ENCODE measurements around the gene EGR4.

Gene EGR4

DNA sequence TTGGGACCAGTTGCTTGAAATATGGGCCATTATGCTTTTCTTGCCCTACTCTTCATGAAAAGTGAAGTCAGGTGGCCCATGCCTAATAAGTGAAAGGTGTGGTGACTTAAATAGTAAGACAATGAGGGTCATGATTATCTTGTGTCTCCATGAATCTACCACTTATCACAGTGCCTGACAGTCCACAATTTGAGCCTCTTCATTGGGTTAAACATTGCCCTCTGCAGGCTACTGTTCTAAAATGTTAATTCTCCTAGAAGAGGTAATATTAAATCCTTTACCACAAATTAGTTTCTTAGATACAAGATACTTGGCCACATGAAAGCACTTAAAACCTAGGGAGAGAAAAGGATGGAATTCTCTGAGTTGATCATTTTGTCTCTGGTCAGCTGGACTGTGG is 4.0 kb downstream of the EGR4 start:
- no peak for DNase-seq

DNA sequence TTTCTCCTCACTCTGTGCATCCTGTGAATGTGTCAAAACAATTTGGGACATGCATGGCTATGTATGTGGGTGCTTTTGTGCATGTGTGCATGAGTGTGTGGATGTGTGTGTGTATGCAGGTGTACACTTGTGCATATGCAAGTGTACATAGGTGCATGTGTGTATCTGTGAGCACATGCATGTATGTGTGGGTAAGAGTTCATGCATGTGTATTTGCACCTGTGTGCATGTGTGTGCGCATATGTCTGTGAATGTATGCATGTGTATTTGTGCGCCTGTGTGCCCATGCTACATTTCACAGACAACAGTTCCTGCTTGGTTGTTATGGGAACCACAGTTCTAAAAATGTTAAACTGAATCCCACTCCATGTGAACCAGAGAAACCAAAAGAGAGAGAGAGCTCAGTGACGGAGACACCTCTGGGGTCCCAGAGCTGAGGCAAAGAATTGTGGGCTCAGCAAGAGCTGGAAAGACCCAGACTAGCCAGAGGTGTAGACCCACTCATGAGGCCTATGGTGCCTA is 7.2 kb downstream of the EGR4 start:
- DNase-seq: no peak

DNA sequence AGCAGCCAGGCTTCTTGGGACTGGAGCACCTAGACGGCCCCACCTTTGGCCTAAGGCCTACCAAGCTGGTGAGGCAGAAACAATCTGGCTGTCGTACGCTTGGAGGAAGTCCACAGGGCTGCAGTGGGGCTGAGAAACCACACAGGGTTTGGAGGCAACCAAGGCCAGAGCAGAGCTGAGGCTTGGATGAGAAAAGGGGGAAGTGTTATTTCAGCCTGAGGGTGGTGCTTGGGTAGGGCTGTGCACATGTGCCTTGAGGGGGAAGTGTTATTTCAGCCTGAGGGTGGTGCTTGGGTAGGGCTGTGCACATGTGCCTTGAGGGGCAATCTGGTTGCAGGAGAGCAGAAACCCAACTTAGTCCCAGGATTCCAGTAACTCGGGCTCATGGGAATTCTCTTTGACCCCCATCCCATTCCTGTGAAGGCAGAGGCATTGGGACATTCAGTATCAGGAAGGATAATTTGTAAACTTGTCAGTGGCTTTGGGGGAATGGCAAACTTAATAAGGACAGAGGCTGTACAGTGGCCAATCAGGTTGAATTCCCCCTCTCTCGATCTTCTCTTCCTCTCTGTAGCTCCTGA is 8.1 kb downstream of the EGR4 start:
- no peak for DNase-seq

DNA sequence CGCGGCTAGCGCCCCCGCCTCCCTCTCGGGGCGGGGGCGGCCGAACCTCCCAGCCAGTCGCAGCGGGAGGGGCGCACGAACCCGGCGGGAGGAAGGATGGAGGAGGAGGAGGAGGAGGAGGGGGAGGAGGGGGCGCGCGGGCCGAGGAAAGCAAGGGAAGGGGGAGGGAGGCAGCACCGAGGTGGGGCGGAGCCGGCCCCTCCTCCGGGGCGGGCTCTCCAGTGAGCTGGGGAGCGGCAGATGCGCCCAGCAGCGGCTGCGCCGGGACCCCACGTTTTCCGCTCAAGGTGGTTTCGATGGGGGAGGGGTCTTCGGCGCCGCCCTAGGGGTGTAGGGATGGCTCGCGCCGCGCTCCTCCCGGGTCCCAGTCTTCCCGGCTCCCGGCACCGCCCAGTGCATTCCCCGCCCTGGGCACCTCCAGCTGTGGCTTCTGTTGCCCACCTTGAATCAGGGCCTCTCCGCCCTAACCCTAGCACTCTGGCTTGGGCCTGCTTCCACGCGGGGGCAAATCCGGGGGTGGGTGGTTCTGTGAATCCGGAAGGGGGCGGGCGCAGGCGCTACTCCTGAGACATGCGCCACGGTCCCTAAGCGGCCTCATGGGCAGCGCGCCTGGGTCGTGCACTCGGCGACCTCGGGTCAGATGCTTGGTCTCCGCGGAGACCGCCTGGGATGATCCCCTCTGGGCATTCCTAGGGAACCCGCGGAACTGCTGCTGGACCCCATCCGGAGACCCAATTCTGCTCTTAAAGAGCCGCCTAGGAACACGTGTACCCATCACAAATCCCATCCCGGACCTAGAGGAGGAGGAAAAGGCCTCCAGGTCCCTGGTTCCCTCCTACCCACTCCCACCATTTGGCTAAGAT is 8.8 kb downstream of the EGR4 start, which contains the start of gene FBXO41:
TSS of gene FBXO41 (minus strand) at position 183 of the 863 bp plus-strand sequence. CDS start 14,848 bp downstream, outside the sequence.
- peak; percentile 87 for DNase-seq

DNA sequence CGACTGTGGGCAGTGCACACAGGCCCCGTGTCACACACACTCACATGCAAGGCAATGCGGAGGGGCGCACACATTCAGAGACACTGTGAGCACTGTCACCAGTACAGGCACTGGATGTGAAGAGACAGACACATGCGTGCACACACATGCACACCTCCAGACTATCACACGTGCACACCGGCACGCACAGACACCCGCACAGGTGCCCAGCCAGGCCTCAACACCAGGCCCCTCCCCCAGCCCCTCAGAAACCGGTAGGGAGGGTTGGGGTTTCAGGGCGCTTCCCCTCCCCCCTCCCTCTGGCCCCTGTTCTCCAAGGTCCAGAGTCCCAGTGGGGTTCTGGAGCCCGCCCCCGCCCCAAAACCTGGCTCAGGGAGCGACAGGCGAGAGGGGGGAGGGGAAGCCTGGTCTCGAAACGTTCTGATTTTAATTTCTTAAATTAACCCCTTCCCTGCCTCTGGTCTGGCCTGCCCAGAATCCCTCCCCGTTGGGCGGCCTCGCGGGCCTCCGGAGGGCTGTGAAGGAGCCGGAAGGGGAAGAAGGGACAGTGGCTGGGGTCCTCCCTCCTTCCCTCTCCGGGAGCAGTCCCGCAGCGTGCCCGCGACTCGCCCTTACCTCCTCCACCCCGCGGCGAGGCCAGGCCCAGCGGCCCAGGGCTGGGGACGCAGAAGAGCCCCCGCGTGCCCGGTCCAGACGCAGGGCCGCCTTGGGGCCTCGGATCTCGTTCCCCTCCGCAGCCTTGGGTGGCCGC is 9.6 kb downstream of the EGR4 start:
- peak; percentile 66 for DNase-seq

DNA sequence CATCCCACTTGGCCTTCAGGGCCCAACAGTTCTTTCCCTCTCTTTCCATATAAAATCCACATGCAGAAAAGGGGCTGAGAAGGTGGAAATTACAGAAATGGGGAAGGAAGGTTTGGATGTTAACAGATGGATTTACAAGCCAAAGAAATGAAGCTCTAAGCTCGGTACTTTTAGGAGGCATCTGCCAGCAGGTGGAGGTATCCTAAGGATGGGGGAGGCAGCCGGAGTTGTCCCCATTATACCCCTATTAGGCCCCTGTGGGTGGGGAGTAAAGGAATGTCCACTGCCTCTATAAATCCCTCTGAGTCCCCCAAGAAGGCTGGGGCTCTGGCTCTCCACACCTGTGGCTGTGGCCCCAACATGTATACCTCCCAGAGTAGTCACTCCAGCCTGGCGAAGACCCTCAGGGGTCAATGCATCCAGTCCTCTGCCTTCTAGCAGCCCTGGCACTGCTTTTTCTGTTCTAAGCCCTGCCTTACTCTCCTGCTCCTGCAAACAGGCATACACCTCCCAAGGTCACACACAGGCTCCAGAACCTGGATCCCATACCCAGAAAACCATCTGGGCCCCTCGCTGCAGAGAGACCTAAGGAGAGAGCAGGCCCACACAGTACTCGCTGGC is 10.3 kb downstream of the EGR4 start:
- no peak for DNase-seq

DNA sequence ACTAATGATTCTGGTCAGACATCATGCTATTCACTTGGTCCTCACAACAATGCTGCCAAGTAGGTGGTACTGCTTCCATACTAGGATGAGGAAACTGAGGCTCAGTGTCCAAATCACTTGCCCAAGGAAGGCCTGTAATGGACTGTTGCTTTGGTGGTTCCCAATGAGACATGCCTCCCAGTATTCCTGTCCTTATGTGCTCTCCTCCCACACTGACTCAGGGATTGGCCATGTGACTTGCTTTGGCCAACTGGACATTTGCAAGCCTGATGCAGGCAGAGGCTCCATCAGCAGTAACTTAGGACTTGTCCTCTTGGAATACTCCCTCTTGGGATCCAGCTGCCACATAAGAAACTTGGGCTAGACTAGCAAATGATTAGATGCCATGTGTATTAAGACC is 12.1 kb downstream of the EGR4 start:
- DNase-seq: no peak

DNA sequence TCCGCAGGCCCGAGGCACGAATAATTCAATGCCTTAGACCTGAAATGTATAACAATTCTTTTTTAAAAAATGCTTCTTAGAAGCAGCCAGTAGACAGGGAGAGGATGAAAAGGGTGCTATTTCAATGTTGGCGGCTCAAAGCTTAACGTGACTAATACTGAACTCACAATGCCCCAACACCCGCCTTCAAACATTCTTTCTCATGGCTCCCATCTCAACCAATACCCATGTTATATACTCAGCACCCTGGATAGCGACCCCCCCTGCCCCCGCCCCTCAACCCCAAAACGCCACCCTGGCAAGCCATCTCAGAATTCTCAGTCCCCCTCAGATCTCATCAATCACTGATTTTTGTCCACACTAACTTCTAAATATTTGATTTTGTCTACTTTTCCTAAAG is 13.5 kb downstream of the EGR4 start:
- DNase-seq: no peak

DNA sequence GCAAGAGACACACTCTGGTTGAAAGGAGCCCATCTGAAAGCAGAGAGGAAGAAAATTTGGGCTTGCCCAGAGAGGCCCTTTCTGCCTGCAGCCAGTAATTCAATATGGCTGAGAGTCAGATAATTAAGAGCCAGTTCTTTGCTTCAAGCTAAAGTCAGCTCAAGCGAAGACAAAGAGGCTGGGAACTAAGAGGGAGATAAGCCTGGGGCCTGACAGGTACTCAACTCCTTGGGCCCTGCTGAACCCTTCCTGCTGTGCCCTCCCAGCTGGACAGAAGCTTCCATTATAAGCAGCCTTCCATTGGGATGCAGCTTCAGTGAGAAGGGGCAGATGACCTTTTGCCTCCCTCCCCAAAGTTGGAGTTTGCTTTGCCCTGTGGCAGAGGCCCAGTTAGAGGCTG is 21.1 kb downstream of the EGR4 start:
- DNase-seq: no peak

DNA sequence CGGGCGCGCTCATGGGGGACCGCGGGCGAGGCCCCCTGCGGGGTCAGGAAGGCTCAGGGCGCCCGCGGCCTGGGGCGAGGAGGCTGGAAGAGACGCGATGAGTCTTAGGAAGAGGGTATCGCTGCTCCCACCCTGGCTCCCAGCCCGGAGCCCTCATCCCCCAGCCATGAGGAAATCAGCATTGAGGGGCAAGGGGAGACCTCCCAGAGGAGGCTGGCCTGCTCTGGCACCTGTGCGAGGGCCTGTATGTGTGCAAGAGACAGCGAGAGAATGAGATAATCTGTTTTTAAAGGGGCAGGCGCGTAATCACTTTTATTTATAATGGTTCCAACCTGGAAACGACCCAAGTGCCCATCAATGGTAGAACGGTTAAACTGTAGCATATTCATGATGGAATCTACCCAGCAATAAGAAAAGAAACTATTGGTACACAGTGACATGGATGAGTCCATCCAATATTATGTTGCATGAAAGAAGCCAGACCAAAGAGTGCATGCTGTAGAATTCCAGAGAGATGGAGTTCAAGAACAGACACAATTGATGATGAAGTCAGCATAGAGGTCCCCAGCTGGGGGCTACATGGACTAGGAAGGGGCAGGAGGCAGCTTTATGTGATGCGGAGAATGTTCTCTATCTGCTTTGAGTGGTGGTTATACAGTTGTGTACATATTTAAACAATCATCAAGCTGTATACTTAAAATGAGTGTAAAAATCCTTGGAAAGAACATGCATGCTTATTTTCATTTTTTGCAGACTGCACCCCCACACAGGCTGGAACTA is 23.5 kb downstream of the EGR4 start:
- no peak for DNase-seq

DNA sequence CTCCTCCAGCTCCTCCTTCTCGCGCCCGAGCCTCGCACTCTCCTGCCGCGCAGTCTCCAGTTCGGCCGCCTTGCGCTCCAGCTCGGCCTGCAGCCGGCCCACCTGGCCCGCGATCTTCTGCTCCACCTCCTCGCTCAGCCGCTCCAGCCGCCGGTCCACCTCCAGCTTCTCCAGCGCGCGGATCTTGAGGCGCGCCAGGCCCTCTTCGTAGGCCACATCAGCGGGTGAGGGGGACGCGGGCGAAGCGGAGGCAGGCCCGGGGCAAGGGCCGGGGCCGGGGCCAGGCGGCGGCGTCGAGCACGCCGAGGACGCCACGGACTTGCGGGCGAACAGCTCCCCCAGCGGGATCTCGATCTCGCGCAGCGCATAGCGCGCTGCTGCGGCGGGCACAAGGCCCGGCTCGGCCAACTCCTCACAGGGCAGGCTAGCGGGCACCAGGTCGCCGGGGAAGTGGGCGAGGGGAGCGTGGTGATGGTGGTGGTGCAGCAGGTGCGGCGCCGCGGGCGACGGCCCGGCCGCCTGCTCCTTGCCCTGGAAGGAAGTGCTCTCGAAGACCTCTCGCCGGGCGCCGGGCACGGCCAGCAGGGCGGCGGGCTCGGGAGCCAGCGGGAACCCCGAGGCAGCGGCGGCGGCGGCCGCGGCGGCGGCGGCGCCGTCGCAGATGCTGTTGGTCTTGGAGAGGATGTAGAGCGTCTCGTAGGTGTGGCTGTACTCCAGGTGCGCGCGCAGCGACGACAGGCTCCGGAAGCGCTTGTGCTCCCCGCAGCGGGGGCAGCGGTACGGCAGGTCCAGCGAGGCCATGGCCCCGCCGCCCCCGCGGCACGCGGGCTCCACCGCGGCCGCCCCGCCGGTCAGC is 24.3 kb downstream of the EGR4 start:
- peak; percentile 91 for DNase-seq

DNA sequence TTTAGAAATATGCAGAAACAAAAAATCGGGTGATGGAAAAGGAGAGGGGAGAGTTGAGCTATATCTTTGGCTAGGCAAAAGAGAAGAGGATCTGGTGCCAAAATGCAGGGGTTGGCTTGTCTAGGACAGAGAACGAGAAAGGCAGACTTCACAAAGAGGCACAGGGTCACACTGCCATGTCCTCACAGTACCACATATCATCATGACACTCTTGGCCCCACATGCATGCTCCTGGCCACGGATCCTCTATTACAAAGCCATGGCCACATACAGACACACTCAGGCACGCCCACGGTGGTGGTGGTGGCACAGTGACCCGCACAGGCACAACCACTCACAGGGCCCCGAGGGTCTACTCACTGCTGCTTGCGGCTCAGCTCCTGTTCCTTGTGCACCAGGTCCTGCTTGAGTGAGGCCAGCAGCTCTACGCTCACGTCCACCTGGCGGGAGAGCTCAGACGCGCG is 24.9 kb downstream of the EGR4 start:
- DNase-seq: no peak

DNA sequence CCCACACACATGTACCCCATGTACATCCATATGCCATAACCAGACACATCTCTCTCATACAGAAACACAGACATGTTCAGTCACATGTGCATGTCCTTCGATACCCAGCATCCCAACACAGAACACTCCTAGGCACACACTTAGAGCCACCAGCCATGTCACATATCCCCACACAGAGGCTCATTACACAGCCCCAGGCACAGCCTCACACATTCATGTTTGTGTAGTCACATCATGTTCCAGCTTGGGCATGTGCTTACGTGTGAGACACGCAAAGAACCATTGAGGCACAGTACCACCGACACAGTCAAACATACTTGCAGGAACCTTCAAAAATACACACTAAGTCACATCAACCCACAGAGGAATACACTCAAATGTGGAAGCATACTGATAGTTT is 26.3 kb downstream of the EGR4 start:
- DNase-seq: no peak

DNA sequence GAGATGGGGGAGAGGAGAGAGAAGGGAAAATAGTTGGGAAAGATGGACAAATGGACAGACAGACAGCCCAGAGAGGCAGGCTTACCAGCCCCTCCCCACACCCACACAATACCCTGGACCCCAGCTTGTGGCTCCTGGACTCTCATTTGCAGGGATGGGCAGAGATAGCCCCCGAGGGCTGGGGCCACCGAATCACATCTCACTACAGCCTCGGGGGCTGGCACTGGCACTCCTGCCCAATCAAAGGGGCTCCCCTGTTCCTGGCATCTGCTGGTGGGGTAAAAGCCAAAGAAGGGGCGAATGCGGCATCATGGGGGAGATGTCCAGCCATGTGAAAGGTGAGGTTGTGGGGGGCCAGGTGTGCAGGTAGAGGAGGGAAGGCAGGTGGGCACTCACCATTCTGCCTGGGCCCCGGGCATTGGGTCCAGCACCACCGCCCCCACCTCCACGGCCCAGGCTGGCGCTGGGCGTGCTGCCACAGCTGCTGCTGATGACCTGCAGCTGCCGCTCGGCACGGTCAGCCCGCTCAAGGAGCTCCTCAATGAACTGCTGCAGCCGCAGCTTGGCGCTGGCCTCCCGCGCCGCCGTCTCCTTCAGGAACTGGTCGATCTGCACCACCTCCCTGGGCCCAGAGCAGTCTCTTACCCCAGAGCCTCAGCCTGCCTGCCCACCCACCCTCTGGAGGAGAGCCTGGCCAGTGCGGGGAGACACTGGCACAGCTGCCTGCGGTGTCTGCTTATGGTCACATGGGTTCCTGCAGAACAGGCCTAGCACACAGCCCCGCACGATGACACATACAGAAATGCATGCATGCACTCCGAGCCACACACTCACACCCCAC is 27.1 kb downstream of the EGR4 start:
- DNase-seq: no peak

DNA sequence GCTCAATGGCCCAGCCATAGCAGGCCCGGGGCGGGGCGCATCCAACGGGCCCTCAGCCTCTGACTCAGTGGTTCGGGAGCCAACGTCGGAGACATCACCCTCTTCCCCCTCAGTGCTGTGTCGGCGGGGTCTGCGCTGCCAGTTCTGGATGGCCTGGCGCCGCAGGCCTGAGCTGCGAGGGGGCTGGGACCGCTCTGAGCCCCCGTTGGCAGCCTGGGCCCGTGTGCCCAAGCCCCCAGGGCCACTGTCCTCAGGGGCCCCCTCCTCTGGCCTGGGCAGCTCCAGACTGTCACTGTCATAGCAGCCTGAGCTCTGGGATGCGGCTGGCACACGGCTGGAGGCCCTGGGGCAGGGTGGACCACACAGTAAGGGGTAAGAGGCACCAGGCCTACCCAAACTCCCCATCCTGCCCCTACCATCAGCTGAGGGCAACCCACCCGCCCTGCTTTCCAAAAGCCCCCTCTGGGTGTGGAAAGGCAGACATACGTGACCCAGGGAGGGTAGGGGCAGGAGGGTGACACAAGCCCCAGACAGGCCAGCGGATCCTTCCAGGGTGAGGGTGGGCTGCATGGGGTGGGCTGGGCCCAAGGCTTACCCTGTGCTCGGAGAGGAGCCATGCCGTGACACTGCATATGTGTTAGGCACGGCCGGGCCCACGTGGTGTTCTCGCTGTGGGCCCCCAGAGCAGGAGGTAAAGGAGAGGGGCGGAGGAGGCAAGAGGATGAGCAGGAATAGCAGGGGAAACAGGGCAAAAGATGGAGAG is 27.9 kb downstream of the EGR4 start:
- DNase-seq: no peak

DNA sequence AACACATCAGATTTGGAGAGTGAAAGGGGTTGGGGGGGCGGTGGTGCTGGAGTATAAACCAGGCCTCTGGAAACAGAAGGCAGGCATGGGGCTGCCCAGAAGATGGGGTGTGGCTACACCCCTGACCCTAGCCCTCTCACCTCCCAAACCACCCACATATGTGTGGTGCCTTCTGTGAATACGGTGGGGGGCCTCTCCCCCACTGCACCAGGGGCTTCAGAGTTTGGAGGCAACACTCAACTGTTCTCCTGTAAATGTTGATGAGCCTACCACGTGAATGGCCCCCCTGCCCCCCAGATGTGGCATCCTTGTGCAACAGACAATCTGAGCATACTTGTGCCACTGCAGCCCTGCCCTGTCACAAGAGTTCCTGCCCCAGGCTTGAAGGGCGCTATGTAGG is 28.6 kb downstream of the EGR4 start:
- no peak for DNase-seq

DNA sequence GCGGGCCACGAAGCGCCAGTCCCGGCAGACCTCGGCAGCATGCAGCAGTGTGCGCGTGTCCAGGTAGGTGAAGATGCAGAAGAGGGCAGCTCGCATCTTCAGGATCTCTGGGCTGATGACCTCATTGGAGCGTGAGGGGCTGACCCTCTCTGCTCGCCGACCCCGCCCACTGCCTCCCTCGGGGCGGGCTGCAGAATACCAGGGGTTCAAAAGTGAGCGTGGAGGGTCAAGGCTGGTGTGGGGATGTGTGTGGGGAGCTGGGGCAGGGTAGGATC is 29.1 kb downstream of the EGR4 start:
- no peak for DNase-seq

DNA sequence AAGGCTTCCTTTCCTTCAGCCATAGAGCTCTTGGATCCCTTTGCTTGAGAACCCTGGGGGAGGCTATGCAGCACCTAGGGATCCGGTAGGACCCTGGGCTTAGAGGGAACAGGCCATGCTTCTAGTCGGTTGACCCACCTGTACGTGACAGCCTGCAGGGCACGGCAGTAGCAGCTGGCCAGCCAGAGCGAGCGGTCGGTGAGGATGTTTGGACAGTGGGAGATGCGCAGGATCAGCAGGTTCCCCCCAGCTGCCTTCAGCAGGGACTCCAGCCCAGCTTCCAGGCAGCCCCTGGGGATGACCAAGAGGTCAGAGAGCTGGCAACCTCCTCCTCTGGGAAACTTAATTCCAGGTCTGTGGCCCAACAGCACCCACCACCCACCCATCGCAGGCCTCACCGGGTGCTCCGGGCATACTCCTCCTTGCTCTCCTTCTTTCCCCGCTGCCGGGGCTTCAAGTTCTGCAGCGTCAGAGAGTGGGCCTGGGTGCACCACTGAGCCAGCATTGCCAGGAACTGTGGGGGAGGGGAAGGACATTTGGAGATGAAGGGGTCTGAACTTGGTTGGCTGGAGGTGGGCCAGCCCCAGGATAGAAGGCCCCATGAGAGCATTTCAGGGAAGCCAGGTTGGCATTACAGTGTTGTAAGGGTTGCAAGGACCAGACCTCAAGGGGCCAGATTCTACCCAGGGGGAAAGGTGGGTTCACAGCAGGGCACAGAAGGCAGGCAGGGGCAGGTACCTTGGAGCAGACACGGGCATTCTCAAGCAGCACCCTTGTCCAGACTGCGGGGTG is 29.6 kb downstream of the EGR4 start:
- no peak for DNase-seq
